ENCODE data around the gene OR2L8. TPM values are rescaled to one million over a fixed set of nuclear protein-coding genes. Genes with fewer than 3 reads are reported as not detected.

The OR2L8 gene
- total RNA-seq, 2 donors from 2014 or later = not detected

DNA sequence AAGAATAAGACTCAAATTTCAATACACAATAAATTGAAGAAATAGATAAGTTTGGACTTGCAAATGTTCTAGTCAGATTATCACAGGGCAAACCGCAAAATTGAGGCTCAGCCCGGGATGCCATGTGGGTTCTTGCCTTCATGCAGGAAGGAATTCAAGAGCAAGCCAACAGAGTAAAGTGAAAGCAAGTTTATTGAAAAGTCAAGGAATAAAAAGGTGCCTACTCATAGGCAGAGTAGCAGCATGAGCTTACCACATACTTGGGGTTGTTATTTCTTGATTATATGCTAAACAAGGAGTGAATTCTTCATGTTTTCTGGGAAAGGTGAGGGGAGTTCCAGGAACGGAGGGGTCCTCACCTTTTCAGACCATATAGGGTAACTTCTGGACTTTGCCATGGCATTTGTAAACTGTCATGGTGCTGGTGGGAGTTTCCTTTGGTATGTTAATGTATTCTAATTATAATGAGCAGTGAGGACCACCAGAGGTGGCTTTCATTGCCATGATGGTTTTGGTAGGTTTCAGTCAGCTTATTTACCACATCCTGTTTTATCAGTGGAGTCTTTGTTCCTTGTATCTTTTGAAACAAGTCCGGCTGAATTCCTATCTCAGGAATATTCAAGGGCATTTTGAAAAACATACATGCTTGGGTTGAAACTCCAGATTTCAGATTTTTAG lies 14.4 kb downstream of the OR2L8 start:
- intact Hi-C loops (cut with DNase I) = no loop called here
- no peak for DNase-seq (ENCODE audit: low spot score)

DNA sequence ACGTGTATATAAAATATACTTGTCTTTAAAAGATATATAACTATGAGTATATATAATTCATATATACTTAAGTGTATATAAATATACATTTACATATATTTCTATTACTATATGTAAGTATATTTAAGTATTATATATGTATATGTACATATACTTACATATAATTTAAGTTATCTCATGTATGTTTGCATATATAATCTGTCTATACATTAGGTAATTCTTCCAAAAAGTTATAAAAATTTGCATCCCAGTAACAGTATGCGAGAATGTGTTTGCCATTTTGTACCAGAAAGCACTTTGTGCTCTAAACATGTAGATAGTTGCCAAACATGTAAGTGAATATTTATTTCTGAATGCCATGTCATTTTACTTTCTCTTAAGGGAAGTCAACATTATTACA lies 16.3 kb downstream of the OR2L8 start, which contains the start of gene OR2AK2:
OR2AK2 (plus strand) TSS at position 301 of the 400 bp plus-strand sequence. CDS start 144 bp downstream, outside the sequence.
- no peak for DNase-seq (ENCODE audit: low spot score)
- intact Hi-C loops (cut with DNase I) = no loop called here

DNA sequence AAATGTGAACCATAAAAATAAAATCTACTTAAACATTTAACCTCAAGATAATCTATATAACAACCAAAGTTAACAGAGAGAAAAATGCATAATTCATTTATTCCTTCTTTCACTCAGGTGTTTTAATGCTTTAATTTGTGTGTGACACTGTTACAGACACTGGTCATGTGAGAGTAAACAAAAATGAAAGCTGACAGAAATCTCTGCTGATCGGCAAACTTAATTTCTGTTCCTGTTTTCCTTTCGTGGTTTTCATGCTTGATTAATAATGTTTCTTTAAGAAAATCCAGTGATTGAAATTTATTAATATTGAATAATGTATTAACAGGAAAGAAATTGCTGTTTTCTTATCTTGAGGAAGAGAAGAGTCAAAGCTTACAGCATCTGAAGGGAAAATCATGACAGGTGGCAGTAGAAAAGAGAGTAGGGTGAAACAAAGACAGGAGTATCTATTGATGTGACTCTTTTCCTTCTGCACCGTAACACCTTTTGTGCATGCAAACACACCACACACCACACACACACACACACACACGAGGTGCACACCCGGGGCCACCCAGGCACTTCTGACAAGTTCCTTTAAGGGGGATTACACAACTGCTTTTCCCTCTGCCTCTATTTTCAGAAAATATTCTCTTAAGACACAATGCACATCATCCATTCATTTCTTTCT lies 18.0 kb downstream of the OR2L8 start:
- DNase-seq (ENCODE audit: low spot score) = no peak
- intact Hi-C loops (cut with DNase I) = no loop called here

DNA sequence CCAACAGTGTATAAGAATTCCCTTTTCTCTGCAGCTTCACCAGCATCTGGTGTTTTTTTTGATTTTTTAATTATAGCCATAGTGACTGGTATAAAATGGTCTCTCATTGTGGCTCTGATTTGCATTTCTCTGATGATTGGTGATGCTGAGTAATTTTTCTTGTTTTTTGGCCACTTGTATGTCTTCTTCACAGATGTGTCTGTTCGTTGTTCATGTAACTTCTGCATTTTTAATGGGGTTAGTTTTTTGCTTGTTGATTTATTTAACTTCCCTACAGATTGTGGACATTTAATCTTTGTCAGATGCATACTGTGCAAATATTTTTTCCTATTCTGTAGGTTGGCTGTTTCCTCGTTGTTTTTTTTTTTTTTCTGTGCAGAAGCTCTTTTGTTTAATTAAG lies 44.3 kb downstream of the OR2L8 start:
- intact Hi-C loops (cut with DNase I) = no loop called here
- DNase-seq (ENCODE audit: low spot score) = no peak

DNA sequence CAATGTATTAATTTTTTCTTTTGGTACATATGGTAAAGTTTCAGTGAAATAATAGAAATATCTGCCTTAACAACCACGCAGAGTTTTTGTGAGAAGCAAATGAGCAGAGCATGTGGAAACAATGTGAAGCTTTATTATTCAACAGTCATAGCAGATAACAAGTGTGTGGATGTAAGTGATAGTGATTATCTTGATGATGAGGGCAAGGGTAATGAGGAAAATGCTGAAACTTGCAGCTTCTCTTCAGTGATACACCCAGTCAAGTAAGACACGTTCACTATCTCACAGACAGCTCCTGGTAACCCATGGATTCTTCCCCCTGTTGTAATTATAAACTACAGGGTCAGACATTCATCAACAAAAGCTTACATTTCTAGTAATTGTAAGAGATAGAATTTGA lies 50.2 kb downstream of the OR2L8 start:
- intact Hi-C loops (cut with DNase I) = no loop called here

More for the DNA sequence above, 50.2 kb downstream of the OR2L8 start:
- no peak for DNase-seq (ENCODE audit: low spot score)

Other genes starting within 250 kb of the OR2L8 start
- gene OR6F1, start 232.2 kb upstream of the OR2L8 start, total RNA-seq = not detected
- gene OR14K1, start 210.2 kb upstream of the OR2L8 start, total RNA-seq = not detected
- not detected for gene OR14A2, start 200.7 kb upstream of the OR2L8 start, total RNA-seq
- gene OR1C1, start 188.3 kb upstream of the OR2L8 start, total RNA-seq = not detected
- gene OR14A16, start 124.7 kb upstream of the OR2L8 start, total RNA-seq = not detected
- gene OR11L1, start 107.0 kb upstream of the OR2L8 start, total RNA-seq = not detected
- gene TRIM58, start 91.7 kb upstream of the OR2L8 start, total RNA-seq = 1 to 10 TPM; 1.4 to 4.1 TPM
- gene OR2W3, start 53.3 kb upstream of the OR2L8 start, total RNA-seq = 1 to 10 TPM in 1 of 2 donors, under 1 TPM in 1; 0.33 to 1.9 TPM
- not detected for gene OR2T8, start 28.6 kb upstream of the OR2L8 start, total RNA-seq
- not detected for gene OR2AJ1, start 24.0 kb upstream of the OR2L8 start, total RNA-seq
- not detected for gene OR2AK2, start 16.4 kb downstream of the OR2L8 start, total RNA-seq
- not detected for gene OR2L5, start 64.8 kb downstream of the OR2L8 start, total RNA-seq
- gene OR2L2, start 81.2 kb downstream of the OR2L8 start, total RNA-seq = under 1 TPM; 0.09 to 0.10 TPM
- not detected for gene OR2L3, start 98.0 kb downstream of the OR2L8 start, total RNA-seq
- gene OR2L13, start 146.3 kb downstream of the OR2L8 start, total RNA-seq = not detected
- not detected for gene OR2M5, start 196.3 kb downstream of the OR2L8 start, total RNA-seq
- gene OR2M2, start 226.0 kb downstream of the OR2L8 start, total RNA-seq = not detected
- gene OR2M3, start 248.4 kb downstream of the OR2L8 start, total RNA-seq = not detected